GM19035 (cell line): ENCODE results near the gene PYM1.
"Not testable (repeated sequence)": the region's sequence is repeated elsewhere in the genome, so short reads cannot be mapped to it uniquely, and the experiment has no call there.

Source experiments
- ATAC-seq: cut with Tn5 transposase; IDR thresholded peaks from one replicate; pipeline ENCODE4 v1.9.1; 2021; ENCODE audit not compliant: unreplicated experiment

PYM1 gene

DNA sequence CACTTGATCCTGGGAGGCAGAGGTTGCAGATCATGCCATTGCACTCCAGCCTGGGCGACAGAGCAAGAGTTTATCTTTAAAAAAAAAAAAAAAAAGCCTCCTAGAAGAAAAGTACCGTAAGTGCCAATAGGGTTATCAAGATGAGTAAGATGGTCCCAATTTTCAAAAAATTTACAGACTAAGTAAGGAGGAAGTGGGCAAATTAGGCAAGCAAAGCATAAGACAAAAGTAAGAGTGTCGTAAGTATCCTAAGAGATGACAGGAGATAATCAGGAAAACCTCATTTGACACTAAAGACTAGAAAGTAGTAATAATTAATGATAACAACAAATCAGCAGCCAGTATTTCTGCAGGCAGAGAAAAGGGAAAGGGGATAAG lies 12.2 kb downstream of the PYM1 start:
- ATAC-seq = no peak

DNA sequence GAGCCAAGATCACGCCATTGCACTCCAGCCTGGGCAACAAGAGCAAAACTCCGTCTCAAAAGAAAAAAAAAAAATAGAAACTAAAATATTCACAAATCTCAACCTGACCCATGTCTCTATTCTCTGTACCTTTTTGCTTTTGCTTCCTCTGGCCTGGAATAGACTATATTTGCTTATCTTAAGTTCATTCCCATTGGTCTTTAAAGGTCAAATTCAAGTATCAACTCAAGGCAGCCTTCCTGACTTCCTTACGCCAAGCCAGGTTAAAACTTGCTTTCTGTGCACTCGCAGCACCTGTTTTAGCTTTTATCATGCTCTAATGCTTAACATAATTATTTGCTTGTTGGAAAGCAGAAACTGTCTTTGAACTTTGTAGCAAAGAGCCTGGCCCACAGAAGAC lies 14.8 kb downstream of the PYM1 start:
- no peak for ATAC-seq

DNA sequence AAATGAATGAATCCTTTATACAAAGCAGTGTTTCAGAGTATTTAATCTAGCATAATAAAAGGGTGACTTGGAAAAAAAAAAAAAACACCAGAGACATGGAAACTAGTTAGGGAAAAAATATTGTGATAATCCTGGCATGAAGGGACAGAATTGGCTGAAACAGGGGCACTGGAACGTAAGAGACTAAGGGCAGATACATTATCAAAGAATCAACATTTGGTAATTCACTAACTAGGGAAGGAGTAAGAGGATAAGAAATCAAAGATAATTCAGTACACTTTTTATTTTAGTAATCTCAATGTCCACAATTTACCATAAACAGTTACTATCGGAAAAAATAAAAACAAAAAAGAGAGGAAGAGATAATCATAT lies 18.2 kb downstream of the PYM1 start:
- ATAC-seq = no peak

DNA sequence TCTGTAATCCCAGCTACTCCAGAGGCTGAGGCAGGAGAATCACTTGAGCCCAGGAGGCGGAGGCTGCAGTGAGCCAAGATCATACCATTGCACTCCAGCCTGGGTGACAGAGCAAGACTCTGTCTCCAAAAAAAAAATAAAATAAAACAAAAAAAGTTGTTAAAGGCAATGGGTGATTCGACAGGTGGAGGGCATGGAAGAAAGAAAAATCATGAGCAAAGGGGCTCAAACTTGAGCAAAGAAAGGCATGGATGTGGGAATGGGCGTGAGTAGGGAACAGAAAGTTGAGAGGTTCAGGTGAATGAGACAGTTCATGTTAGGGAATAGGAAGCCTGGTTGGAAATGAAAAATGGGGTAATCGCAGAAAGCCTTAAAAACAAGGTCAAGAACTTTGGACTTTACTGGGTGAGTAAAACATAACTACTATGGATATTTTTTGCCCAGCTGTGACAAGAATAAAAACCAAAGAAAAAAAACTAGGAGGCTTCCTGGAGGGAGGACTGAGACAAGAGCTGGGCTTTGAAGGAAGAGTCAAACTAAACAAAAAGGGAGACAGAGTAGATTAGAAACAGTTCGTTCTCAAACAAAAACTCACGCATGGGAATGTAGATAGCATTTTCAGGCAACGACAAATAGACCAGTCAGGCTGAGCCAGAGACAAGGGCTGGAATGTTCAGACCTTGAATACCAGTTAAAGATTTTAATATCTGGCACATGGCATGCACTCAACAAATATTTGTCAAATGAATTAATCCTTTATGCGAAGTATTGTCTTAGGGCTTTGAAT lies 18.8 kb downstream of the PYM1 start:
- ATAC-seq = no peak

DNA sequence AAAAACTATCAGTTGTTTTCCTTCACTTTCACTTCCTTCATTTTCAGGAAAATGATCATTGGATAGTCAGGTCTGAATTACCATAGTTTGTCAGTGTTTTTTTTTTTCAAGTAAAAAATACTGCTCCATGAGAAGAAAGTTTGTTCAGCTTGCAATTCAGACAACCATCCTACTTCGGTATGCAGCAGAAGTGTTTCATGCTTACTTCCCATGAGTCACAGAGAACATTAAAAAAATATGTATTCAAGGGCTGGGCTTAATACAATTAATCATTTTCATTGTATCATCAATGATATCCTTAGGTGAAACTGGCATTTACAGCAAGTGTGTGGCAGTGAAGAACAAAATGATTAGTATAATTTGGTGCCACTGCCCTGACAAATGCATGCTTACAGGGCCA lies 21.6 kb downstream of the PYM1 start:
- ATAC-seq = no peak

DNA sequence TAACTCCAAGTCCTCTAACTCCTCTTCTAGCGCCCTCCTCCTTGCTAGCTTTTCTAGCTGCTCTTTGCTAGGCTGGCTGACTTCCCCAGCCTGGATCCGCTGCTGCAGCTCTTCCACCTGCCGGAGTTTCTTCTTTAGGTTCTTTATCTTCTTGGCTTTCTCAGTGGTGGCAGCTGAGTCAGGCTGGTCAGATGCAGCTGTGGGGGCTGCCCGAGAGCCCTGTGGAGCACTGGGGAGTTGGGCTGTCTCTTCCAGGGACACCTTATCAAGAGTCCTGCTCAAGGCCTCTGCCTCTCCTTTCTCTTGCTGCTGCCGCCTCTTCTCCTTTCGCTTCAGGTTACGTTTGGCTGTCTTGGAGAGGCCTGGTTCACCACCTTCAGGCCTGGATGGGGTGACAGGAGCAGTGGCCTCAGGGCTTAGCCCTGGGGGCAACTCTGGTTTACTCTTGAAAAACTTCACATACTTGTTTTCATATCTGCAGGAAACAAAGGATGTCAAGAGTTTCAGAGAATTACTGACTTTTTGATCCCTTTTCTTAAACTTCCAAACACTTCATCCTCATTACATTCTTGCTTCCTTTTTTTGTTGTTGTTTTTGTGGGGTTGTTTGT lies 25.7 kb downstream of the PYM1 start:
- no peak for ATAC-seq

DNA sequence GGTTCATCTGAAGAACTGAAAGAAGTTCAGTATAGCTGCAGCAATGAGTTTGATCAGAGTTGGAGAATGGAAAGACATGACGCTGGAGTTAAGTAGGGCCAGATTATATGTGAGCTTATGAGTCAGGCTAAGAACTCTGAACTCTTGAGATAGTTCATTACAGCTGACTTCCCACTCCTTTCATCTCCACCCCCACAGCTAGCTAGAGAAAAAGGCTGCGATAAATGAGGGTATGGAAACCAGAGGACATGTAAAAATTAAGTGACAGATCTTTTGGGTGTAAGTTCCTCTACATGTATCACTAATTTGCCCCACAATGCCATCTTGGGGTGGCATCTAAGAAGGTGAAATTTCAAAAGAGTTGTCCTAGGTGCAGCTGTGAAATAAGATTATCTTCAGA lies 28.6 kb downstream of the PYM1 start:
- ATAC-seq = no peak

DNA sequence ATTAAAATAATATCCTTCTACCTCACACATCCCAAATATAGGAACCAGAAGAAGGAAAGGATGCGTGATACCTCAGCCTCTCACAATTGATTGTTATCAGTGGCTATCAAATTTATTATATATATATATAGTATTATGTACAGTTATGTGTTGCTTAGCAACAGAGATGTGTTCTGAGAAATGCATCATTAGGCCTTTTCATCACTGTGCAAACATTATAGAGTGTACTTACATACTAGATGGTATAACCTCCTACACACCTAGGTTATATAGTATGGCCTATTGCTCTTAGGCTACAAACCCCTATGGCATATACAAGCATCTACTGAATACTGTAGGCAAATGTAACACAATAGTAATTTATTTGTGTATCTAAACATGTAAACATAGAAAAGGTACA lies 34.0 kb downstream of the PYM1 start:
- no peak for ATAC-seq

DNA sequence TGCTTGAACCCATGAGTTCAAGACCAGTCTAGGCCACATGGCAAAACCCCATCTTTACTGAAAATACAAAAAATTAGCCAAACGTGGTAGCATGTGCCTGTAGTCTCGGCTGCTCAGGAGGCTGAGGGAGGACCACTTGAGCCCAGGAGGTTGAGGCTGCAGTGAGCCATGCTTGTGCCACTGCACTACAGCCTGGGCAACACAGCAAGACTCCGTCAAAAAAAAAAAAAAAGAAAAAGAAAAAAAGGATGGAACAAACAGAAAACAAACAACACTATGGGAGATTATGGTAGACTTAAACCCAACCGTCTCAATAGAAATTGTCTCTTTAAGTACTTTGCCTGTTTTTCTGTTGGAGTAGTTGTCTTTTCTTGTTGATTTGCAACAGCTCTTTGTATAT lies 36.4 kb downstream of the PYM1 start:
- ATAC-seq = no peak

DNA sequence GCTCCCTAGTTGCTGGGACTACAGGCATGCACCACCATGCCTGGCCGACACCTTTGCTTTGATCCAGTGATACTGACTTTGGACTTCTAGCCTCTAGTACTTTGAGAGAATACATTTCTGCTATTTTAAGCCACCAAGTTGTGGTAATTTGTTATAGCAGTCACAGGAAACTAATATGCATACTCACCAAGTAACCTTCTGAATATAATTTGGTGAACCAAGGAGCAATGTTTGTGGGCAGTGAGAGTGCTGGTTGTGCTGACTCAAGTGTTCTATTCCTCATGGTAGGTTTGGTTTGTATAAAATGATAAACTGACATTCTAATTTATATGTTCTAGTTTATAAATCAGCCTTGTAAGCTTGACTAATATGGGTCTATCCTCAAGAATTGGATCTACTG lies 42.6 kb downstream of the PYM1 start:
- no peak for ATAC-seq

DNA sequence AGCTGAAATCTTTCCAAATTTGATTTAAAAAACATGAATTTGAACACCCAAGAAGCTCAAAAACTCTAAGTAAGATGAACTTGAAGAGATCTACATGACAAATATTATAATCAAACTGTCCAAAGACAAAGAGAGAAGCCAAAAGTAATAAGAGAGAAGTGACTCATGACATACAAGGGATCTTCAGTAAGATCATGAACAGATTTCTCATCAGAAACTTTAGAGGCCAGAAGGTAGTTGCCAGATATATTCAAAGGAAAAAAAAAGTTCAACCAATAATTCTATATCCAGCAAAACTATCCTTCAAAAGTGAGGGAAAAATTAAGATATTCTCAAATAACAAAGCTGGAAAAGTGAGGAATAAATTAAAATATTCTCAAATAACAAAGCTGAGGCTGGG lies 49.9 kb downstream of the PYM1 start:
- ATAC-seq = no peak

DNA sequence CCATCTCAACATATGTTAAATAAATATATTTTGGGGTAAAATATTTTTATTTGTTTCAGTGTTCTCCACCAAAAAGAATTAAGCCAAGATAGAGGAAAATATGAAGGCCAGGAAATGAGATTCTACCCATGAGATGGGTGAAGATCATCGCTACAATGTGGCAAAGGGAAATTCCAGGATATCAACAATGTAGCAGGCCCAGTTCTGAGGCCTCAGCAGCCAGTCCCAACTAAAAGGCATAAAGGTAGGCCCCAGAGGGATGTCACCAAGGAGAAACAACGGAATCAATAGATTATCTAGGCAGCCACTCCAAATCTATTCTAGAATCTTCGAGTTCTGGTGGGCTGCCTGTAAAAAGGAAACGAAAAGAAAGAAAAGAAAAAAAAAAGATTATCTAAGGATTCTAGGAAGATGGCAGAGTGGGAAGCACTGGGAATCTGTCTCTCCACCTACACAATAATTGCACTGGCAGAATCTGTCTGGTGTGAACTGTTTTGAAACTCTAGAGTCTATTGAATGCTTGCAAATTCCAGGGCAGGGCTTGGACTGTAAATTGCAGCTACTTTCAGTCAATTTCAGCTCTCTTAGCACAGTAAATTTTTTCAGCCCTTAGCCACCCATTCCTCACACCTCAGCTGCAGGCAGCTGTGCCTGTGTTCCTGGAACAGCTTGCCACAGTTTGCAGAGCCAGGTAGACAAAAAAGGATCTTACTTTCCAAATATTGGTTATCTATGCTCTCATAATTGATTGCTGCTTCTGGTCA lies 51.8 kb downstream of the PYM1 start:
- no peak for ATAC-seq

DNA sequence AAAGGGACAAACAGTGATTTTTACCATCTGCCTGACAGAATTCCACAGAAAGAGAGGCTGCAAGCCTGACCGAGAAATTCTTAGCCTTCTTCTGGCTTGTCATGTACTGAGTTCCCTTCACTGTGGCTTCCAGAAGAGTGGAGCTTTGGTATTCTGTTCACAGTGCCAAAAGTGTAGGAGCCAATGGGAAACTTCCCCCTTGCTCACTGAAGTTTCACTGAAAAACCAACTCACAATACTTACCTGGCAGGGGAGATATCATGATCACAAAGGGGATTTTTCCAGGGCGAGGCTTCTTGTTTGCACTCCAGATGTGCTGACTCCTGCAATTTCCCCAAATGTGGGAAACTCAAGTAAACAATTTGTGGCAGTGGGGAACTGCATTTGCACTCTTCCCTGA lies 53.3 kb downstream of the PYM1 start:
- ATAC-seq = no peak

DNA sequence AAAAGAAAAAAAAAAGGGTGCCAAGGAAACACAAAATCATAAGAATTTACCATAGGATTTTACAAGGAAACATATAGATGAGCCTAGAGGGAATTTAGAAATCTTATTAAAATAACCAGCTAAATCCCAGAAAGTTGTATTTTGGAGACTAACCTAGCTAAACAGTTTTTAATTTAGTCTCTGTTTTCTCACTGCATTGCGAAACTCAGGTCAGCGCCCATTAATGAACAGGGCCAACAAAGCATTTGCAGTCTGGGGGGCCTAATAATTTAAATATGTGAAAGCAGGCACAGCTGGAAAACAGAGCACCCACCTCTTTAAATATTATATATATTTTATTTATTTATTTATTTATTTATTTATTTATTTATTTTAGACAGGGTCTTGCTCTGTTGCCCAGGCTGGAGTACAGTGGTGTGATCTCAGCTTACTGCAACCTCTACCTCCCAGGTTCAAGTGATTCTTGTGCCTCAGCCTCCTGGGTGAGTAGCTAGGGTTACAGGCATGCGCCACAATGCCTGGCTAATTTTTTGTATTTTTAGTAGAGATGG lies 61.2 kb downstream of the PYM1 start:
- ATAC-seq = not testable (repeated sequence)

DNA sequence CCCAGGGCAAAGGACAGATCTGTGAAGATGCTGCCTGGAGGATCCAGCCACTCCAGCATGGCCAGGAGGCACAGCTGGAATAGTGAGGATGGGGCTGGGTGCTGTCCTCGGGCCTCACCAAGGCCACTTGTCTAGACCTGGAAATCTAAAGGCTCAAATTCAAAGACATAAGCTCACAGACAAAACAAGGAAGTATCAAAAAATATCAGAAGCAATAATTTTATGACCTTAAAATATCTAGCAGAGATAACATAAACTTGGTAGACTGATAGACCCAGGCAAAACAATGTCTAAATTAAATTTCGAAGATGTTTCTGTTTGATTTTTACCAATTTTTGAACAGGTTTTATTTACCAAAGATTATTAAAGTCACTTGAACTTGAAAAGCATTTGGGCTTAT lies 62.4 kb downstream of the PYM1 start:
- no peak for ATAC-seq

DNA sequence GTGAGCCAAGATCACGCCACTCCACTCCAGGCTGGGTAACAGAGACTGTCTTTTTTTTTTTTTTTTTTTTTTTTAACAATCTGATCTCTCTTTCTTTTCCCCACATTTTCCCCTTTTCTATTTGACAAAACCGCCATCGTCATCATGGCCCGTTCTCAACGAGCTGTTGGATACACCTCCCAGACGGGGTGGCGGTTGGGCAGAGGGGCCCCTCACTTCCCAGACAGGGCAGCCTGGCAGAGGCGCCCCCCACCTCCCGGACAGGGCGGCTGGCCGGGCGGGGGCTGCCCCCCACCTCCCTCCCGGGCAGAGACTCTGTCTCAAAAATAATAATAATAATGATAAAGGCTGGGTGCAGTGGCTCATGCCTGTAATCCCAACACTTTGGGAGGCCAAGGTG lies 64.8 kb downstream of the PYM1 start:
- ATAC-seq = not testable (repeated sequence)

DNA sequence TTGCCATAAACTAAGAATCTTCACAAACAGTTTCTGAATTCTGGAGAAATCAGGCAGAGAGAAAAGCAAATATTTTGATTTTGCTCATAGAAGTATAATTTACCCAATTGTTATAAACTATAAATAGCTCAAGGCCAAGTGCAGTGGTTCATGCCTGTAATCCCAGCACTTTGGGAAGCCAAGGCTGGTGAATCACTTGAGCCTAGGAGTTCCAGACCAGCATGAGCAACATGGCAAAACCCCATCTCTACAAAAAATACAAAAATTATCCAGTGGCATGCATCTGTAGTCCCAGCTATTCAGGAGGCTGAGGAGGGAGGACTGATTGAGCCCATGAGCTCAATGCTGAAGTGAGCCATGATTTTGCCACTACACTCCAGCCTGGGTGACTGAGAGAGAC lies 65.4 kb downstream of the PYM1 start:
- no peak for ATAC-seq

DNA sequence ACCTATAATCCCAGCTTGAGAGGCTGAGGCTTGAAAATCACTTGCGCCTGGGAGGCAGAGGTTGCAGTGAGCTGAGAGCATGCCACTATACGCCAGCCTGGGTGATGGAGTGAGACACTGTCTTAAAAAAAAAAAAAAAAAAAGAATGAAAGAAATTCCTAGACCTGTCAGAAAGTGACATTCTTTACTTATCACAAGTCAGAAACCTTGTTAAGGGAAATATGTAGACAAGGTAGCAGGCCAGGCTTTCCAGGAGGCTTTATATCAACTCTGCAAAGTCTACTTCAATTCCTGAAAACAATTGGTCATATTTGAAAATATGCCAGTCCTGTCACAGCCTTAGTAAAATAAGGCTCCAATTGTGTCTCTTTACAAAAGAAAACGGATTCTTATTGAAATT lies 65.8 kb downstream of the PYM1 start:
- no peak for ATAC-seq

DNA sequence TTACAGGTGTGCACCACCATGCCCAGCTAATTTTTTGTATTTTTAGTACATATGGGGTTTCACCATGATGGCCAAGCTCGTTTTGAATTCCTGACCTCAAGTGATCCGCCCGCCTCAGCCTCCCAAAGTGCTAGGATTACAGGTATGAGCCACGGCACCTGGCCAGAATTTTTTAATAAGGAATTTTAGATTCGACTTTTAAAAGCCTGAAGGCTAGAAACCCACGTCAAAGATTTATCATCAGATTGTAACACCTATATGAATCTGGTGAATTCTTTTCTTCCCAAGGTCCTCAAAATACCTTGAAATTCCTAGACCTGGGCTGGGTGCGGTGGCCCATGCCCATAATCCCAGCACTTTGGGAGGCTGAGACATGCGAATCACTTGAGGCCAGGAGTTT lies 66.3 kb downstream of the PYM1 start:
- no peak for ATAC-seq

DNA sequence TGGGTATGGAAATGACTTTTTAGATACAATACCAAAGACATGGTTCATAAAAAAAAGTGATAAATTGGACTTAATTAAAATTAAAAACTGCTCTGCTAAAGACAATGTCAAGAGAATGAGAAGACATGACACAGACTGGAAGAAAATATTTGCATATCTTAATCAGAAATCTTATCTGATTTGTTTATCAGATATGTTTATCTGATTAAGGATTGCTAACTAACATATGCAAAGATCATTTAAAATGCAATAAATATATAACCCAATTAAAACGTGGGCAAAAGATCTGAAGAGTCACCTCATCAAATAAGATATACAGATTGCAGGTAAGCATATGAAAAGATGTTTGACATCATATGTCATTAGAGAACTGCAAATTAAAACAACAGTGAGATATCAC lies 75.0 kb downstream of the PYM1 start:
- ATAC-seq = no peak
